HCT116 (cell line): ENCODE results near the gene SRP68. TPM values are rescaled to one million over a fixed set of nuclear protein-coding genes. Genes with fewer than 3 reads are reported as not detected.
A peak's percentile ranks its signal among the peaks of the same experiment; 100 is the strongest.

Source experiments
- ATAC-seq: fragments of 200-7000 bp; cut with Tn5 transposase; 2 replicates; pipeline ENCODE4 v1.9.1; 2020; ENCODE audit warnings: mild to moderate bottlenecking, moderate library complexity
- BruUV-seq: library from RNA; stranded (reverse); fragments of 400-500 nt; replicated peaks from 2 replicates; lab custom pipeline; 2021; lab: Mats Ljungman, UMichigan
- CTCF ChIA-PET: fragments of 300-600 bp; sonication (Branson Sonifier 250); formaldehyde crosslinking; loops from one replicate; lab custom pipeline; 2021; ENCODE audit warnings: antibody characterized with exemption; lab: Charles Lee
- POLR2A ChIA-PET: fragments of 300-600, 350-600 bp; sonication (Branson Sonifier 250); formaldehyde crosslinking; loops from one replicate; lab custom pipeline; 2021; ENCODE audit warnings: antibody characterized with exemption; lab: Charles Lee
- RAD21 ChIA-PET, 2 experiments: fragments of 300-600 bp; sonication (Branson Sonifier 250); formaldehyde crosslinking; loops; one replicate each; lab custom pipeline; 2023; ENCODE audit warnings: low total read pairs in 2 of 2; ENCODE audit not compliant: uncharacterized antibody in 2 of 2, unreplicated experiment in 2 of 2, low non-redundant PET in 1 of 2; lab: Charles Lee
- DNase-seq: peaks from one replicate; pipeline ENCODE4 v3.0.0-alpha.2; 2010; ENCODE audit warnings: low read depth, low spot score
- H2AFZ ChIP-seq: fragments of 200-600 bp; shearing (Covaris generic), sonication (generic); 2 replicates; pipeline ENCODE4 v1.6.1; 2017; ENCODE audit warnings: low read depth, mixed run types, mixed read lengths, antibody characterized with exemption, low read length; ENCODE audit not compliant: poor library complexity, severe bottlenecking
- H3K27ac ChIP-seq: 2 replicates; pipeline ENCODE4 v1.5.1; 2012; ENCODE audit warnings: low read depth, low read length
- H3K27me3 ChIP-seq: fragments of 200-600 bp; sonication (generic); 2 replicates; pipeline ENCODE4 v1.6.1; 2016; ENCODE audit warnings: mixed run types, low read length, mixed read lengths; ENCODE audit not compliant: insufficient read depth
- H3K36me3 ChIP-seq, 2 experiments: fragments of 200-500 bp in 1 of 2; fragments of 200-600 bp in 1 of 2; sonication (Bioruptor generic) in 1 of 2; sonication (generic) in 1 of 2; 2 replicates each; pipeline versions ENCODE4 v1.5.1 to v1.6.1; 2014 to 2016; ENCODE audit warnings: low read length in 2 of 2, inconsistent platforms in 1 of 2, mixed read lengths in 1 of 2, mixed run types in 1 of 2; ENCODE audit not compliant: insufficient read depth in 2 of 2, control insufficient read depth in 1 of 2
- H3K4me1 ChIP-seq, 2 experiments: fragments of 200-600 bp in 1 of 2; sonication (generic) in 1 of 2; 2 replicates each; pipeline versions ENCODE4 v1.5.1 to v1.6.1; 2012 to 2017; ENCODE audit warnings: low read length in 2 of 2, inconsistent platforms in 1 of 2, mild to moderate bottlenecking in 1 of 2, mixed read lengths in 1 of 2, mixed run types in 1 of 2, moderate library complexity in 1 of 2; ENCODE audit not compliant: insufficient read depth in 2 of 2, control insufficient read depth in 1 of 2
- H3K4me2 ChIP-seq: fragments of 200-600 bp; sonication (generic); 2 replicates; pipeline ENCODE4 v1.6.1; 2017; ENCODE audit warnings: mixed run types, low read length, mixed read lengths
- H3K4me3 ChIP-seq, 2 experiments: fragments of 200-600 bp in 1 of 2; sonication (generic) in 1 of 2; replicated peaks in 1 of 2; 2 replicates each; pipeline ENCODE4 v1.5.1; 2011 to 2016; ENCODE audit warnings: low read length in 2 of 2, control low read depth in 1 of 2, low read depth in 1 of 2, mild to moderate bottlenecking in 1 of 2, mixed read lengths in 1 of 2, mixed run types in 1 of 2
- H3K79me2 ChIP-seq: fragments of 200-600 bp; sonication (generic); 2 replicates; pipeline ENCODE4 v1.6.1; 2017; ENCODE audit warnings: mild to moderate bottlenecking, mixed run types, low read length, moderate library complexity, mixed read lengths; ENCODE audit not compliant: insufficient read depth
- H3K9ac ChIP-seq: fragments of 200-600 bp; sonication (generic); 2 replicates; pipeline ENCODE4 v1.6.1; 2016; ENCODE audit warnings: low read length, mixed read lengths
- H3K9me2 ChIP-seq: fragments of 200-600 bp; sonication (generic), shearing (Covaris generic); 2 replicates; pipeline ENCODE4 v1.6.1; 2017; ENCODE audit warnings: mixed run types, mild to moderate bottlenecking, moderate library complexity; ENCODE audit not compliant: insufficient read depth
- H3K9me3 ChIP-seq, 2 experiments: fragments of 200-500 bp in 1 of 2; fragments of 200-600 bp in 1 of 2; sonication (Bioruptor generic) in 1 of 2; sonication (generic) in 1 of 2; 2 replicates each; pipeline ENCODE4 v1.6.1; 2014 to 2017; ENCODE audit warnings: low read length in 2 of 2, mixed read lengths in 2 of 2, inconsistent platforms in 1 of 2, low read depth in 1 of 2, mild to moderate bottlenecking in 1 of 2, mixed run types in 1 of 2, moderate library complexity in 1 of 2; ENCODE audit not compliant: control insufficient read depth in 1 of 2, insufficient read depth in 1 of 2
- H4K20me1 ChIP-seq: fragments of 200-600 bp; sonication (generic), shearing (Covaris generic); 2 replicates; pipeline ENCODE4 v1.6.1; 2017; ENCODE audit warnings: mixed run types, mild to moderate bottlenecking, moderate library complexity; ENCODE audit not compliant: insufficient read depth
- CBX3 ChIP-seq: IDR thresholded peaks from 2 replicates; pipeline ENCODE4 v1.6.1; 2012; ENCODE audit warnings: low read depth
- EGR1 ChIP-seq: IDR thresholded peaks from 2 replicates; pipeline ENCODE4 v1.6.1; 2012; ENCODE audit warnings: low read depth
- EZH2 ChIP-seq: fragments of 200-600 bp; sonication (generic); IDR thresholded peaks from 2 replicates; pipeline ENCODE4 v1.6.1; 2017; ENCODE audit warnings: antibody characterized with exemption, mixed run types
- EZH2phosphoT487 ChIP-seq: fragments of 200-600 bp; IDR thresholded peaks from 2 replicates; pipeline ENCODE4 v1.6.1; 2018; ENCODE audit warnings: antibody characterized with exemption, borderline replicate concordance
- FOSL1 ChIP-seq: IDR thresholded peaks from 2 replicates; pipeline ENCODE4 v1.6.1; 2012; ENCODE audit warnings: low read depth
- POLR2A ChIP-seq: IDR thresholded peaks from 2 replicates; pipeline ENCODE4 v1.7.0; 2011; ENCODE audit warnings: borderline replicate concordance; ENCODE audit not compliant: insufficient read depth, insufficient read length; ENCODE audit errors: extremely low read depth
- POLR2AphosphoS5 ChIP-seq: IDR thresholded peaks from 2 replicates; pipeline ENCODE4 v1.6.1; 2011; ENCODE audit warnings: mild to moderate bottlenecking, low read depth, low read length, moderate library complexity
- SP1 ChIP-seq: IDR thresholded peaks from 2 replicates; pipeline ENCODE4 v1.6.1; 2012; ENCODE audit warnings: low read depth
- TCF7L2 ChIP-seq: IDR thresholded peaks from 2 replicates; pipeline ENCODE4 v1.7.0; 2011; ENCODE audit warnings: borderline replicate concordance, inconsistent platforms; ENCODE audit not compliant: insufficient read depth, insufficient read length; ENCODE audit errors: extremely low read depth
- YY1 ChIP-seq: IDR thresholded peaks from 2 replicates; pipeline ENCODE4 v1.6.1; 2011; ENCODE audit warnings: low read length, low read depth, moderate library complexity, mild to moderate bottlenecking; ENCODE audit not compliant: insufficient replicate concordance; ENCODE audit errors: extremely low read depth
- ZFX ChIP-seq: fragments of 450-650 bp; IDR thresholded peaks from 2 replicates; pipeline ENCODE4 v1.6.1; 2017
- ZNF274 ChIP-seq: fragments of 200-500 bp; sonication (Bioruptor generic); IDR thresholded peaks from 2 replicates; pipeline ENCODE4 v1.6.1; 2014; ENCODE audit warnings: mild to moderate bottlenecking, low read depth, low read length, inconsistent platforms
- intact Hi-C: fragments of 100-400 bp; cut with micrococcal nuclease; formaldehyde crosslinking; loops from 2 replicates; pipeline ENCODE4 v1.10.0; 2022
- total RNA-seq: library from RNA; stranded (reverse); gene quantifications from one replicate; pipeline ENCODE4 v1.2.1, GENCODE V29; 2021; ENCODE audit not compliant: unreplicated experiment
- TF ChIP-seq, protein P1 (sequence below): IDR thresholded peaks from 2 replicates; pipeline ENCODE4 v1.6.1; 2012; ENCODE audit warnings: low read depth
- TF ChIP-seq, protein P2 (sequence below): IDR thresholded peaks from 2 replicates; pipeline ENCODE4 v1.6.1; 2012

The SRP68 gene
- total RNA-seq, 1 experiment from 2014 or later = 152 TPM

DNA sequence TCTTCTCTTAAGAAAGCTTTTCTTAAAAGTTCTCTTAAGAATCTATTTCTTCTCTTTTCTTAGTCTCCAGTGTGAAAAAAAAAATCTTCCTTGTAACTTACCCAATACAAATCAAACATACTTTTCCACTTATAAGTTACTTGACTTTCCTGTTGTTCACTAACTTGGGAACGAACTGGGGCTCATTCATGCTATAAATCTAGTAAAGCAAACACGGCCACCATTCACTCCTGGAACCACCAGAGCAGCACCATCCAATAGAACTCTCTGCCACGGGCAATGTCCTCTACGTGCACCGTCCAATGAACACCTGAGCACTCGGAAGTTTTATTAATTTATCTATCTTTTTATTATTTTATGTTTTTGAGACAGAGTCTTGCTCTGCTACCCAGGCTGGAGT lies 20.8 kb downstream of the SRP68 start:
- ChIA-PET POLR2A (no interaction called here), RAD21 (no interaction called here), CTCF (no interaction called here)
- peaks cover 38% of the 10 kb centered on the region for H3K79me2 ChIP-seq
- H3K27ac ChIP-seq = no peak overlapping the region
- ATAC-seq = no peak
- H3K9me2 ChIP-seq = no peaks in the 10 kb centered on the region
- H2AFZ ChIP-seq = no peak overlapping the region
- peak overlapping the region; percentile 2; the same call in 1 of the 2 replicates for H3K9ac ChIP-seq
- TF ChIP-seq TCF7L2 = no peak
- intact Hi-C loops = no loop called here
- peak overlapping the region; percentile 9; the same call in 1 of the 2 replicates for H3K4me2 ChIP-seq
- DNase-seq = no peak
- no TSS peak for BruUV-seq
- H3K4me1 ChIP-seq = peaks cover 40% of the 10 kb centered on the region in 2 experiments
- H3K4me3 ChIP-seq = no peak overlapping the region
- H3K36me3 ChIP-seq = peaks cover 53 to 62% of the 10 kb centered on the region in 2 experiments
- no peaks in the 10 kb centered on the region for H3K9me3 ChIP-seq
- no peaks in the 10 kb centered on the region for H3K27me3 ChIP-seq
- H4K20me1 ChIP-seq = no peaks in the 10 kb centered on the region

DNA sequence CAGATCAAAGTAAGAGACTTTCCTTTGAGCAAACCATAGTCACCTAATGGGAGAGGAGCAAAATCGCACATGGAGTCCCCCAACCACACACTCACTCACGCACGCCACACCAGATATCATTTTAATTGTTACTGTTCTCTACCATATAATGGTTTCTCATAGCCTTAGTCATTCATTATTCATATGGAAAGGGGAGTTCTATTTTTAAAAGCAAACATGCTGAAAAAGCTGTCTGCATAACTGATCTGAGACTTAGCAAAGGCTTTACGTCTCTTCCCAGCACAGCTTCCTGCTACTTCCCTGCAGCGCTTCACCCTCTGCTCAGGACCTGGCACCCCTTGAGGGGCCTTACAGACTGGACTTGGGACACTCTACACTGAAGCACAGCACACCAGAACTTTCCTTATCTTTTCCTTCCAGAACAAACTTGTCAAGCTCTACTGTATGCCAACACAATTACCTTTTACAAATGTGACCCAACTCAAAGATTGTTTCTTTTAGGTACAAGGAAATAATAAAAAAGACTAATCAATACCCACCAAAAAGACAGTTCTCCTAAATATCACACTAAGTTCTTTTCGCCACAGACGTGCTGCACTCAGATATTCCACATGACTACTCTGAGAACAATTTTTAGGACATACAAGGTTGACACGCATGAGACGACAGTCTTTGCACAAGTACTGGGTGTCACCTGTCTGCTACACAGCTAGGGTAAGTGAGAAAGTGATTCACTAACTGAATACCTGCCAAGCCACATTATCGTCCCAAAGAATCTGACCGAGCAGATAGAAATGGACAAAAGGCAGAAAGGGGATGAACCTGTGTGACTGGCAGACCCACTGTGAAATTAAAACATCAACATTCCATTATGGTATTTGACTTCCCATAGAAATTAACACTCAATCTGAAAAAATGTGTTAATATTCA lies 21.5 kb downstream of the SRP68 start:
- Histone ChIP-seq H3K79me2 (peaks cover 38% of the 10 kb centered on the region), H4K20me1 (no peaks in the 10 kb centered on the region), H2AFZ (no peak overlapping the region), H3K4me1 (peaks cover 40% of the 10 kb centered on the region in 2 experiments), H3K9me2 (no peaks in the 10 kb centered on the region), H3K9me3 (no peaks in the 10 kb centered on the region), H3K4me2 (peak overlapping the region; percentile 9; the same call in 1 of the 2 replicates), H3K4me3 (no peak overlapping the region), H3K27me3 (no peaks in the 10 kb centered on the region), H3K27ac (no peak overlapping the region), H3K36me3 (peaks cover 52 to 62% of the 10 kb centered on the region in 2 experiments), H3K9ac (peak overlapping the region; percentile 2; the same call in 1 of the 2 replicates)
- ChIA-PET POLR2A (no interaction called here), RAD21 (no interaction called here), CTCF (no interaction called here)
- no TSS peak for BruUV-seq
- ATAC-seq = no peak
- intact Hi-C loops = no loop called here
- DNase-seq = no peak
- TF ChIP-seq POLR2AphosphoS5 = no peak; the same call in 1 of the 2 replicates
- TF ChIP-seq YY1 = no peak
- no peak for TF ChIP-seq EZH2phosphoT487
- 0 out of 2 replicates have a peak, but pooled peaks have one; percentile 34 for TF ChIP-seq FOSL1
- no peak for TF ChIP-seq EGR1
- peak; percentile 50 for TF ChIP-seq SP1
- no peak for TF ChIP-seq CBX3
- TF ChIP-seq ZFX = no peak
- TF ChIP-seq, protein P1, sequence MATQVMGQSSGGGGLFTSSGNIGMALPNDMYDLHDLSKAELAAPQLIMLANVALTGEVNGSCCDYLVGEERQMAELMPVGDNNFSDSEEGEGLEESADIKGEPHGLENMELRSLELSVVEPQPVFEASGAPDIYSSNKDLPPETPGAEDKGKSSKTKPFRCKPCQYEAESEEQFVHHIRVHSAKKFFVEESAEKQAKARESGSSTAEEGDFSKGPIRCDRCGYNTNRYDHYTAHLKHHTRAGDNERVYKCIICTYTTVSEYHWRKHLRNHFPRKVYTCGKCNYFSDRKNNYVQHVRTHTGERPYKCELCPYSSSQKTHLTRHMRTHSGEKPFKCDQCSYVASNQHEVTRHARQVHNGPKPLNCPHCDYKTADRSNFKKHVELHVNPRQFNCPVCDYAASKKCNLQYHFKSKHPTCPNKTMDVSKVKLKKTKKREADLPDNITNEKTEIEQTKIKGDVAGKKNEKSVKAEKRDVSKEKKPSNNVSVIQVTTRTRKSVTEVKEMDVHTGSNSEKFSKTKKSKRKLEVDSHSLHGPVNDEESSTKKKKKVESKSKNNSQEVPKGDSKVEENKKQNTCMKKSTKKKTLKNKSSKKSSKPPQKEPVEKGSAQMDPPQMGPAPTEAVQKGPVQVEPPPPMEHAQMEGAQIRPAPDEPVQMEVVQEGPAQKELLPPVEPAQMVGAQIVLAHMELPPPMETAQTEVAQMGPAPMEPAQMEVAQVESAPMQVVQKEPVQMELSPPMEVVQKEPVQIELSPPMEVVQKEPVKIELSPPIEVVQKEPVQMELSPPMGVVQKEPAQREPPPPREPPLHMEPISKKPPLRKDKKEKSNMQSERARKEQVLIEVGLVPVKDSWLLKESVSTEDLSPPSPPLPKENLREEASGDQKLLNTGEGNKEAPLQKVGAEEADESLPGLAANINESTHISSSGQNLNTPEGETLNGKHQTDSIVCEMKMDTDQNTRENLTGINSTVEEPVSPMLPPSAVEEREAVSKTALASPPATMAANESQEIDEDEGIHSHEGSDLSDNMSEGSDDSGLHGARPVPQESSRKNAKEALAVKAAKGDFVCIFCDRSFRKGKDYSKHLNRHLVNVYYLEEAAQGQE = no peak
- no peak for TF ChIP-seq ZNF274
- TF ChIP-seq EZH2 = no peak
- TF ChIP-seq TCF7L2 = no peak
- TF ChIP-seq POLR2A = no peak
- TF ChIP-seq, protein P2, sequence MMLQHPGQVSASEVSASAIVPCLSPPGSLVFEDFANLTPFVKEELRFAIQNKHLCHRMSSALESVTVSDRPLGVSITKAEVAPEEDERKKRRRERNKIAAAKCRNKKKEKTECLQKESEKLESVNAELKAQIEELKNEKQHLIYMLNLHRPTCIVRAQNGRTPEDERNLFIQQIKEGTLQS = no peak
